ENCODE results near the gene SULF2.

SULF2 gene

DNA sequence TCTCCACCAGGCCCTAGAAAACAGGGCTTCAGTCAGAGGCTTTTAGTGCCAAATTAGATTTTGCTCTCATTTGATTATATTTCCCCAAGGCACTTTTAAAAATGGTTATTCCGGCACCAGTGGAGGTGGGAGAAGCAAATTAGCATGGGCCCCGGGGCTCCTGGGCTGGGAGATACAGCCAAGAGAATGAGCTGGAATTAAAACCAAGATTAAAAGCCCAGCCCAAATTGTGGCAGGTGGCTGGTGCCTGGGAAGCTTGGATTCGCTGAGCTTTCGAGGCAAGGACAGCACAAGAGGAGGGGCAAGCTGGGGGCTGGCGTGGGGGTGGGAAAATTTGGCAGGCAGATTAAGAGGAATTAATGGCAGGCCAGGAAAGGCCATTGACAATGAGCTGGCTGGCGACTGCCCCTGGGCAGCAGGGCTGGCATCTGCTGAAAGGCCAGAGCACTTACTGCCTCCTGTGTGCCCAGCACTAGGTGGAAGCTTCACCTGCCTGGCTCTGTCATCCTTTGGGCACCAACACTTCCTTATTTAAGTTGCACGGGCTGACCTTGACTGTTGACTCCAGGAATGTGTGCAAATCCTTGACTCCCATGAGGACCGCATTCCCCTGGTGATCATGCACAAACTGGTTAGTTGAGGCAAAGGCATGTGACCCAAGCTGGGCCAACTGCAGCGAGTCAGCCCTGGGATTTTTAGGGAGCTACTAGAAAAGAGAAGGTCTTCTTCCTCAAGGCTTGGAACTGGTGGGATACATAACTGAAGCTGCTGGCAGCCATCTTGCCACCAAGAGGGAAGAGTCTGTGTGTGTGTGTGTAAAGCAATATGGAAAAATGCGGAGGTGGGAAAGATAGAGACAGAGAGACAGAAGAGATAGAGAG, 76.1 kb downstream of the SULF2 start:
- DNase-seq (ENCODE audit: low spot score) = no peak

DNA sequence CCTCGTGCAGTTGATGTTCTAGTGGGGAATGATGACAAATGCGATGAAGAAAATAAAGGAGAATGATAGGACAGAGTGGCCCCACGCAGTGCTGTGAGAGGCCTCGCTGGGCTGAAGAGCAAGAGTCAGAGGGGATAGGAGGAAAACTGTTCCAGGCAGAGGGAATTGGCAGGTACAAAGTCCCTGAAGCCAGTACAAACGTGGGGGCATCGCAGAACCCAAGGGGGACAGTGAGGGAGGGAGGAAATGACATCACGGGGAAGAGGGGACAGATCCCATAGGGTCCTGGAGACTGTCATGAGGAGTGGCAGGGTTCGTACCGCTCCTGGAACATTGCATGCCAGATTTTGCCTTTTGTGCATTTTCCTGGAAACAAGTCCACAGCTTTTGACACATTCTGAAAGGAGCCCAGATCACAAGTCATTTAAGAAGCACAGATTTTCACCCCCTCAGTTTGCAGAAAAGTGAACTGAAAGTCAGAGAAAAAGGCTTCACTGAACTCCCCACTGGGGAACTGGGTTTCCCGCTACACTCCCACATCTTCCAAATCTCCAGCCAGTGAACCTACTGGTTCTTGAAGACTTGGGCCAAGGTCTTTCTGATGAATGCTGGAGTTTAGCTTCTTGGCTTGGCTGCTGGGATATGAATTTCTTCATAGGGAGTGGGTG, 77.0 kb downstream of the SULF2 start:
- no peak for DNase-seq (ENCODE audit: low spot score)

DNA sequence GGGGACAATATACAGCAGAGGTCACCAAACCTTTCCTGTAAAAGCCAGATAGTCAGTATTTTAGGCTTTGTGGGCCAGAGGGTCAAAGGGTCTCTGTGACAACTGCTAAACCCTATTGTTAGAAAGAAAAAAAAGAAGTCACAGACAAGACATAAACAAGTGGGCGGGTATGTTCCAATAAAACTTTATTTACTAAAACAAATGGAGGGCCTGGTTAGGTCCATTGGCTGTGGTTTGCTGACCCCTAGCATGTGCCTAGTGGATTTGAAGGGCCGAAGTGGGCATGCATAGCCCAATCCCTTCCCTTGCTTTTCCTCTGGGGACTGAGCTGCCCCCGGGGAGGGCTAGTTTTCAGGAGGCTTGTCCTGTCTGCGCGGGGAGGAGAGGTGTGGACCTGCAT, 78.9 kb downstream of the SULF2 start:
- no peak for DNase-seq (ENCODE audit: low spot score)

DNA sequence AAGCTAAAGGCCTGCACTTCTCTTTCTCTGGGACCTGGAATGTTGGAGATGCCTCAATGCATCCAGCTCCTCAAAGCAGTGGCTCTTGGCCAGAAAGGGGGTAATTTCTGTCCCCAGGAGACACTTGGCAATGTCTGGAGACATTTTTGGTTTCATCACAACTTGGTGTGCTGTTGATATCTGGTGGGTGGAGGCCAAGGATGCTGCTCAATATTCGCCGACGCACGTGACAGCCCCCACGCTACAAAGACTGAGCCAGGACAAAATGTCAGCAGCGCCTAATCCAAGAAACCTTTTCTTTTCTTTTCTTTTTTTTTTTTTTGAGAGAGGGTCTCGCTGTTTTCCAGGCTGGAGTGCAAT, 79.8 kb downstream of the SULF2 start:
- no peak for DNase-seq (ENCODE audit: low spot score)

DNA sequence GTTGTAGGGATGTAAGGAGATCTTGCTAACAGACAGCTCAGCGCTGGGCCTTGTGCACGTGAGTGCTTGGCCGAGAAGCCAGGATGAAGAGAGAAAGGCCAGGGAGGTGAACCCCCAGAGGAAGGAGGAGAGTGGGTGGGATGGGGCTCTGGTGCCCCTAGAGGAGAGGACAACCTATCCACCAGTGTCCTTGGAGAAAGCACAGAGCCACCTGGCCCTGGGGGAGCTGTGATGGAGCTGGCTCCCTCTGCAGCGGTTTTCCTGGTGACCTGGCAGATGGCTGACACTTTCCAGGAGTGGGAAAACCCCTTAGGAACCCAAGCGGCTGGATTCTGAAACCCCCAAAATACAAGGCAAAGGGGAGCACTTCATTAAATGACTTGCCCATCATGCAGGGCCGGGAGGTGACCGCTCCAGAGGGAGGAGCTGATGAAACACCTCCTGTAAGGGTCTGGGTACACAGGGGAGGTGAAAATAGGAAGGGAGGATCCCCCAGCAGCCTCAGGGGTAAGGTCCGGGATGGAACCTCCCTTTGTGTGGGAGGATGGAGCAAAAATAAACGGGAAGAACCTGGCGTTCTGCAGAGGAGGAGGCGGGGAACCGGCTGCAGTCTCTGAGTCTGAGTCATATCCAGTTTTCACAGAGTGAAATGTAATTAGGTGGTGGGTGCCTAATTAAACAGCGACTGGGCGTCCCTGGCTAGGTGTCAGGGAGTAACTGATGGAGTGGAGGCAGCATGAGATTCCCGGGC, 80.4 kb downstream of the SULF2 start:
- DNase-seq (ENCODE audit: low spot score) = no peak

DNA sequence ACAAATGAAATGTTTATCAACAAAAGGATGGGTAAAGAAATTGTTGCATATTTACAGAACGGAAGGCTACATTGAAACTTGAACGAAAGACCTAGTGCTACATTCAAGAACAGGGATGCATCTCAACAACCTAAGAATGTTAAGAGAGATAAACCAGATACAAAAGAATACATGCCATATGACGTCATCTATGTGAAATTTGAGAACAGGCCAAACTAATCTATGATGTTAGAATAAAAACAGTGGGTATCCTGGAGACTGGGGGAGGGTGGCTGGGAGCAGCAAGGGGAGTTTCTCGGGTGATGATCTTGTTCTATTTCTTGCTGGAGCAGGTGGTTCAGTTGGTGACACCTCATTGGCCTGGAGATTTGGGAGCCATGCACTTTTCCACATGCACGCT, 81.5 kb downstream of the SULF2 start:
- no peak for DNase-seq (ENCODE audit: low spot score)

DNA sequence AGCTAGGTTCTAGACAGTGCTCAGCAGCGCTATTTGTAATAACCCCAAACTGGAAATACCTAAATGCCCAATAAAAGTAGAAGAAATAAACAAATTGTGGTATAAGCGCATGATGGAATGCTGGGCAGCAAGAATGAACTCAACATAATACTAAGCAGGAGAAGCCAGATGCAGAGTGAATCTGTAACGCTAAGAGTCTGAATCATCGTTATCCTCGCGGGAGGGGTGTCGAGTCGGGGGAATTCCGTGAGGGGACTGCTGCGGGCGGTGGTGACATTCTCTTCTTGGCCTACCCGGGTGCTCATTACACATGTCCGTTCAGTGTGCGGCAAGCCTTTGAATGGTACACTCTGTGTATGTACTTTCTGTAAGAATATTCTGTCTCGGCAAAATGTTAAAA, 83.7 kb downstream of the SULF2 start:
- DNase-seq (ENCODE audit: low spot score) = no peak

DNA sequence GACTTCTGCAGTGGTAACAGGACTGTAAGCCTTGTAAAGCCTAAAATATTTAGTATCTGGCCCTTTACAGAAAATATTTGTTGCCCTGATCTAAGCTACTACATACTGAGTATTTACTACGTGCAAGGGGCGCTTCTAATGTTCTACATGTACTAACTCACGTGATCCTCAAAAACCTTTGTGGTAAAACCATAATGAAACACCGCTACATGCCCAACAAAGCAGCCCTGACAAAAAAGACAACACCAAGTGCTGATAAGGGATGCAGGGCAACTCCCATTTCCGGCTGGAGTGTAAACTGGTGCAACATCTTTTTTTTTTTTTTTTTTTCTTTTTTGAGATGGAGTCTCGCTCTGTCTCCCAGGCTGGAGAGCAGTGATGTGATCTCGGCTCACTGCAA, 85.0 kb downstream of the SULF2 start:
- DNase-seq (ENCODE audit: low spot score) = no peak

DNA sequence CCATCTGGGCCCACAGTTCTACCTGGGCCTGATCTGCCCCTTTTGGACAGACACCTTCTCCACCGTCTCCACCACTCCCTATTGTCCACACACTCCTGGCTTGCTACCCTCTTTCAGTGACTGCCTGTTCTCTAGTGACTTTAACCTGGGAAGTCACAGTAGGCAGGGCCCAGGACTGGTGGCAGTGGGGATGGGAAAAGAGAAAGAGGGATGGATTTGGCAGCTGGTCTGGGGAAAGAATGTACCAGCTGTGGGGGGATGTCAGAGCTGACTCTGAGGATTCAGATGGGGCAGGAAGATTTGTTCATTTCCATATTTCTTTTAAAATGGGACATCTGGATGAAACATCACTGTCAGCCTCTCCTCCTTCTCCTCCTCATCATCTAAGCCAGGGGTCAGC, 85.5 kb downstream of the SULF2 start:
- DNase-seq (ENCODE audit: low spot score) = no peak

DNA sequence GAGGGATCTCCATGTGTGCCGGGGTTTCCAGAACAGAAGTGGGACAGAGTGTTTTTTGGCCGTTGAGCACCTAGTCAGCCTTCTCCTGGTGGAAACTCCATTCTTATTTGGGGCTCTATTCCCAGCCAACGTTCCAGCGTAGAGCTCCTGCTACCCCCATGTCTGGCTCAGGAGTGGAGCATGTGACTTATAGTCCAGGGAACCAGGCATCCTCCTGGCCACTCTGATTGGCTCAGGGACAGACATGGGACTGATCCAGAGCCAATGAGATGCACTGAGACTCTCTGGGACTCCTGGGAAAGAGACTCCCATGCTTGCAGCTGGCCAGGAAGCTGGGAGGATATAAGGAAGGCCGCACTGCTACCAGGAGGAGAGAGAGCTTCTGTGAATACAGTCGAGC, 87.1 kb downstream of the SULF2 start:
- no peak for DNase-seq (ENCODE audit: low spot score)

DNA sequence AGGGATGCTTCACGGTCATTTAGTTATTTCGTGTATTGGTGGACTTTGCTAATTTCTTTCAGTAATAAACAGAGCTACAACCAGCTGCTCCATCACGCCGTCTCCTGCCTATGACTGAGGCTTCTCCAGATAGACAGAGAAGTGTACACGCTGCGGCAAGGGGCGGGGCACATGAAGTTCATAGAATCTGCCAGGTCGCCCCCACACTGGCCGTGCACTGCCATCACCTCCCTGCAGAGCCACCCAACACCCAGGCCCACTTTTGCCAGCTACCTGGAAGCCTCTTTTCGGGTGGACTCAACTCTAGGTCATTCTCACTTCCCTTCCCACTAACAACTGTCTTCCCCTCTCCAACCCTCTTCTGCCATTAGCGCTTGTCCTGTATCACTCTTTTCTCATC, 88.4 kb downstream of the SULF2 start:
- no peak for DNase-seq (ENCODE audit: low spot score)

DNA sequence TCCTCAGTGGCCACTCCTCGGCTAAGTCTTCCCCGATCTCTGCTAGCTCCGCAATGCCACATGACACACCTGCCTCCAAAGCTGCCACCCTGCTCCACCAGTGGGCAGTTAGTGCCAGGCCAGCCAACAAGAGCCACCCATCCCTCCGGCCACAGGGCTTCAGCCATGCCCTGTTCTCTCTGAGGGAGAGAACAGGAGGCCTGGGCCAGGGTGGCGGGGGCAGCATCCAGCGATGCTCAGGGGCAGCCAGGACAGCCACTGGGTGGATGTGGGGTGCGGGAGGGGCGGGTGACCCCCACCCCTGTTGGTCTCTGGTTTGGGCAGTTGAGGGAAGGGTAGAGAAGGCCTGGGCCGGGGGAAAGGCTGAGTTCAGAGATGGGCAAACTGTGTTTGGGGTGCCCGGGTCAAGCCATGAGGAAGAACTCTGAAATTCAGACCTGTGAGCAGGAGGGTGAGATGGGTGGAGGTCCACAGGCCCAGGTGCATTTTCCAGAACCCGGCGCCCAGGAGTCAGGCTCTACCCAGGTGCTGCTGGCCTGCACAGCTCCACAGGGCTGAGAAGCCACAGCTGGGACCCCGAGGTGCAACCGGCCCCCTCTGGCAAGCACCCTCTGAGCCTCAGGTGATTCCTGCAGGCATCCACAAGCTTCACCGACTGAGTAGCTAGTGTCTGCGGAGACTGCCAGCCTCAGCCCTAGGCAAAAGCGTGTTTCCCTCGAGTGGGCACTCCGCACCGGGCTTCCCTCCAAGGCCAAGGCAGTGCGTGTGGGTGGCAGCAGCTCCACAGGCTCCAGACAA, 91.1 kb downstream of the SULF2 start:
- DNase-seq (ENCODE audit: low spot score) = no peak

DNA sequence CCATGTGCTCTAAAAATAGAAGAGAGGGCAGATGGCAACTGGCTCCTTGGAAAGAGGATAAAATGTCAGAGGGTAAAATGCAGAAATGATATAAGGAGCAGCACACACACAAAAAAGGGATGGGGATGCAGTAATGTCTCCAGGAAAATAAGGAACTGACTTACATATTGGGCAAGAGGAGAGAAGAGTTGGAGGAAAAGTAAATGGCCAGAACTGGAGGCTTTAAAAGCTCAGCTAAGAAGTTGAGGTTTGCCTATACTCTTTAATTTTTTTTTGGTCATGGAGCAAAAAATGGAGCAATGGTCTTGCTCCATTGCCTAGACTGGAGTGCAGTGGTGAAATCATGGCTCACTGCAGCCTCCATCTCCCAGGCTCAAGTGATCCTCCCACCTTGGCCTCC, 93.7 kb downstream of the SULF2 start:
- DNase-seq (ENCODE audit: low spot score) = no peak

DNA sequence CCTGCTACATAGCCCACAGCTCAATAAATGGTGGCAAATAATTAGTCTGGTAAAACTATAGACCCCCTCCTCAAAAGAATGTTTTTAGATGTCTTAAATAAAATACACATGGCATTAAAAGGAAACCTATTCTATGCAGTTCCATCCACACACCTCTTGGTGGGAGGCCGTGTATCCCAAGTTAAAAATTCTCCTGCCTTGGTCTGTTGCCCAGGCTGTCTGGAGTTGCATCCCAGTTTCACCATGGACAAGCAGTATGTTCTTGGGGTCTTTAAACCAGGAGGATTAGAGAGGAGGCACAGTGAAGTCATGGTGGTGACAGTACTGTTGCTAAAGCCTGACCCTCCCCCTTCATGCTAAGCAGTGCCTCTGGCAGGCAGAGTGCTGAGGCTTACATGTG, 95.5 kb downstream of the SULF2 start:
- DNase-seq (ENCODE audit: low spot score) = no peak

DNA sequence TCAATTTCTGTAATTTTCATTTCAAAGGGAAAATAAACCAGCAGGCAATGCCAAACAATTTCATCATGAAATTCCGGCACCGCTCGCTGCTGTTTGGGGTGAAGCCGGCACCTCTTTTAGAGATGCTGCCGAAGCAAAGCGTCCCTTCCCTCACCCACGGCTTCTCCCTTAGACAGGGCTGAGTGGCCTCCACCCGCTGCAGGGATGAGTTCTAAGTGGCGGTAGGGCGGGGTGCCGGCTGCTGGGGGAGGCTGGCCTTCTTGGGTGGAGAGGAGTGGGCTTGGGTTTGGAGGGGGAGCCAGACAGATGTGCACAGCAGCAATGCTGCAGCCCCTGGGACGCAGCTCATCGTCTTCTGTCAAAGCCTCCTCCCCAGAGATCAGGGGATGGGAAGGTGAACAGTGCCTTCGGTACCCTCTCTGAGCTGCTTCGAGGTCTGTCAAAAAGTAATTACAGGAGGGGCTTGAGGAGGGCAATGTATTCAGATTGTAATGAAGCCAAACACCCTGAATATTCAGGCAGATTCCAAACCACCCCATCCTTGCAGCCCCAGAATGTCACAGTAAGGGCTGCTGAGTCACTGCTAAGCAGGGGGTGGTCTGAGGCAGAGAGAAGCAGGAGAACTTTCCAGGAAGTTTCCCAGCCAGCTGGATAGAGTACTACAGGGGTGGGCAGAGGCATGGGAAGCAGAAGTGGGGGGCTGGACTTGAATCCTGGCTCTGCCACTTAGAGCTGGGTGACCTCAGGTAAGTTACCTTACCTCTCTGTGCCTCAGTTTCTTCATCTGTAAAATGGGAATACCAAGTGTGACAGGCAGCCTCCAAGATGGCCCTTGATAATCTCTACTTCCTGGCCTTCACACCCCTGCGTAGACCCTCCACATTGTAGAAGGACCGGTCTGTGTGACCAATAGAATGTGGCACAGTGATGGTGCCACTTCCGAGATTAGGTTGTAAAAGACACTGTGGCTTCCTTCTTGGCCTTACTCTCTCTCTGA, 96.6 kb downstream of the SULF2 start:
- DNase-seq (ENCODE audit: low spot score) = no peak

DNA sequence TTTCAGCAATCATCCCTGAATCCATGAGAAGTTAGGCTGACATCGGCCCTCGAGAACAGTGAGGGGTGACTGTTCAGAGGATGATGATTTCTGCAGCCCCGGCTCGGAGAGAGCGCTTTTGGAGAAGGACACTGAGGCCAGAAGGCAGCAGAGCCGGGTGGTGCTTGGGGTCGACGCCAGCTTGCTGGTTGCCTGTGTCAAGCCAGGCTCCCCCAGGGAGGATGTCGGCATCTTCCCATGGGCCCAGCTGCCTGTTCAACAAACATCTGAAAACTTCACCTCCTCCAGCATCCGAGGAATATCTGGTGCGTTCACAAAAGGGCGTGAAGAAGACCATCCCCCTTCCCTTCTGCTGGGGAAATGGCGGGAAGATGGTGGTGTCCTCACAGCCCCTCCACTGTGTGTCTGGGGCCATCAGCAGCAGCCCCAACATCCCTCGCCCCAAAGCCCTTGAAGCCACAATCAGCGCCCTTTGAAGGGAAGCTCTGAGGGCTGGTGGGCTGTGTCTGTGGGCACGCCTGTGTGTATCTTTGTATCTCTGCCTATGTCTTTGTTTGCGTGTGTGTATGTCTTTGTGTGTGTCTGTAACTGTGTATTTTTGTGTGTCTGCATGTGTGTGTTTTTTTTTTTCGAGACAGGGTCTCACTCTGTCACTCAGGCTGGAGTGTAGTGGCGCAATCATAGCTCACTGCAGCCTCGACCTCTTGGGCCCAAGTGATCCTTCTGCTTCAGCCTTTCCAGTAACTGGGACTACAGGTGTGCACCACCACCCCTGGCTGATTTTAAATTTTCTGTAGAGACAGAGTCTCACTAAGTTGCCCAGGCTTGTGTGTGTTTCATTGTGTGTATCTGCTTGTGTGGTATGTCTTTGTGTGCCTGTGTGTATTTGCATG, 97.9 kb downstream of the SULF2 start:
- DNase-seq (ENCODE audit: low spot score) = no peak

DNA sequence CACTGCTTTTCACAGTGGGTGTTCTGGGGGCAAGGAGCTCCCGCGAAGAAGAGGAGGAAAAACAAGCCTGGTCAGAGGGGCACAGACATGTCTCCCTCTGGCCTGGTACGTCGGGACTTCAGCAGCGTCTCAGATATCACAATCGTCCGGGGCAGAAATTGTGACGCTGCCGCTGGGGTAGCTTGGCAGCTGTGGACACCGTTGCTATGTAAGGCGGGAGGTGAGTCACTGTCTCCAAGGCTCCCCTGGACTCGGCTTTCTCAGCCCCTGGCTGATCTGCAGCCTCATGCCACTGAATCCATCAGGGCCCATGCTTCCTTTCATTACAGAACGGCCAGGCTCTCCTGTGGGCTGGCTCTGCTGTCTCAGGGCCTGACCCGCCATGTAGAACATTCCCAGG, 98.7 kb downstream of the SULF2 start:
- peak; percentile 20 for DNase-seq (ENCODE audit: low spot score)

DNA sequence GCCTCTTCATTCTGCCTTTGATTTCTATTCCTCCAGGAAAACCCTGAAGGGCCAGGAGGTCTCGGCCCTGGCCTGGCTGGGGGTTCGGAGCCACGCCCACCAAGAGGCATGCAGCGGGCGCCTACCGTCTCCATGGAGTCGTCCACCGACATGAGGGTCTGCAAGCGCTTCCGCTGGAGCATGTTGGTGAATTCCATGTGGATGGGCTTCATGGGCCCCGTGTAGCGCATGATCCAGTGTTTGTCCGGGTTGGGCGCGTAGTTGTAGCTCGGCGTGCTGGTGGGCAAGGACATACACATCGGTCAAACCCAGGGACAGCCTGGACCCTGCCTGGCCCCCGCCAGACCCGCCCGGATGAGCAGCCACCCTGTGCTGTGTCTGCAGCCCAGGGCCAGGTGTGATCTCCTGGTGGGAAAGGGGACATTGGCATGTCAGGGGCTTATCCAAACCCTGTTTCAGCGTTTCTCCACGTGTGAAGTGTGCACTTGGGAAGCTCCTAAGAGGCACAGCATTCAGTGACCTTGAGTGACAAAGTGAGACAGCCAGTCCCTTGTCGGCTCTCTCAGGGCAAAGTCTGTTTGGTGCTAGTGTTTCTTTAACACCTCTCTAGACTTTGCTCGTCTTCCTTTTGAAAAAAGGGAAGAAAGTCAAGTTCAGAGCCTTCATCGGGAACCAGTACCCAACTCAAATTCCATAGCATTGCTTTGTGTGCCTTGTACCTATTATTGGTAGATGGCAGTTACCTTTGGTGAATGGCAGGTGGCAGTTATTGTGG, 100.8 kb downstream of the SULF2 start:
- DNase-seq (ENCODE audit: low spot score) = no peak

DNA sequence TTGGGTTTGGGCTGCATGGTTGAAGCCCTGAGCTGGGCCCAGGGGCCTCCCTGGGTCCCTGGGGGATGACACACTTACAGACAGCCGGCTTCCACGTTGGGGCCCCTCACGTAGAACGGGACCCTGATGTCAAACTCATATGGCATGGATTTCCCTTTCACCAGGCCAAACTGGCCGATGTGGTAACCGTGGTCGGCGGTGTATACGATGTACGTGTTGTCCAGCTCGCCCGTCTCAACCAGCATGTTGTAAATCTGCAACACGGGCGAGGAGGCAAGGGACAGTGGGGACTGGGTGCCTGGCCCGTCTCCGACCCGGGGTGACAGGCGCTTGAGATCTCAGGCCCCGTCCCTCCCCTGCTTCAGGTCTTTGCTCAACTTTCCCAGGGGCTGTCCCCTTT, 102.4 kb downstream of the SULF2 start:
- DNase-seq (ENCODE audit: low spot score) = no peak

Measured in RKO (cell line).